GM23338 (cell line): Measurements from ENCODE around the gene LZIC.

Source experiments
- CREB1 ChIP-seq: fragments of 250-450 bp; sonication (Bioruptor Pico); IDR thresholded peaks from 2 replicates; pipeline ENCODE4 v1.5.0; 2020; ENCODE audit warnings: low read depth, mild to moderate bottlenecking, moderate library complexity
- CTCF ChIP-seq, 2 experiments: fragments of 200-600 bp in 1 of 2; sonication (generic) in 1 of 2; conservative IDR thresholded peaks; 2 replicates each; pipeline versions ENCODE4 v1.5.1 to v1.6.1; 2016 to 2017; ENCODE audit warnings: antibody characterized with exemption in 2 of 2, low read depth in 2 of 2, mild to moderate bottlenecking in 2 of 2, moderate library complexity in 1 of 2
- EZH2 ChIP-seq: fragments of 200-600 bp; sonication (generic); IDR thresholded peaks from one replicate; pipeline ENCODE4 v1.8.0; 2017; ENCODE audit warnings: antibody characterized with exemption, mild to moderate bottlenecking, low read depth; ENCODE audit not compliant: unreplicated experiment
- EZH2phosphoT487 ChIP-seq: fragments of 200-600 bp; sonication (generic); IDR thresholded peaks from one replicate; pipeline ENCODE4 v1.8.1; 2018; ENCODE audit warnings: antibody characterized with exemption; ENCODE audit not compliant: unreplicated experiment
- JUNB ChIP-seq: IDR thresholded peaks from one replicate; pipeline ENCODE4 v1.6.1; 2016; ENCODE audit warnings: antibody characterized with exemption; ENCODE audit not compliant: unreplicated experiment
- POLR2AphosphoS5 ChIP-seq: IDR thresholded peaks from 2 replicates; pipeline ENCODE4 v1.6.1; 2016; ENCODE audit warnings: antibody characterized with exemption, low read depth
- REST ChIP-seq: IDR thresholded peaks from one replicate; pipeline ENCODE4 v1.6.1; 2018; ENCODE audit warnings: antibody characterized with exemption; ENCODE audit not compliant: unreplicated experiment
- ZNF114 ChIP-seq: fragments of 250-450 bp; sonication (Bioruptor Pico); IDR thresholded peaks from 2 replicates; pipeline ENCODE4 v1.5.0; 2020; ENCODE audit warnings: mild to moderate bottlenecking, moderate library complexity

GRCh38 chr1:9884805-9885204, 58.4 kb downstream of the LZIC start:
- no peak for TF ChIP-seq POLR2AphosphoS5
- TF ChIP-seq CTCF (conservative IDR thresholded peaks at IDR 0.05; ENCODE audit: low read depth in 2 of 2): no peak
- no peak for TF ChIP-seq ZNF114 (CRISPR knock-in tag)
- TF ChIP-seq CREB1 (CRISPR knock-in tag): no peak
- no peak for TF ChIP-seq EZH2phosphoT487
- no peak for TF ChIP-seq EZH2
- TF ChIP-seq REST: no peak
- TF ChIP-seq JUNB: no peak
